HEK293T (cell line): Measurements from ENCODE around the gene SIPA1L3.

Experiments
- CTCF ChIA-PET: fragments of 350-600 bp; formaldehyde crosslinking; extraction: SDS; loops from one replicate; lab custom pipeline; 2021; ENCODE audit warnings: antibody characterized with exemption, inconsistent platforms; lab: Yijun Ruan, JAX
- POLR2A ChIA-PET: fragments of 350-600 bp; formaldehyde crosslinking; extraction: SDS; loops from one replicate; lab custom pipeline; 2020; ENCODE audit warnings: antibody characterized with exemption, inconsistent platforms; lab: Yijun Ruan, JAX
- DNase-seq: peaks from one replicate; pipeline ENCODE4 v3.0.0; 2012; ENCODE audit warnings: mixed read lengths; ENCODE audit errors: extremely low spot score
- ARNT ChIP-seq: fragments of 450-650 bp; IDR thresholded peaks from 2 replicates; pipeline ENCODE4 v1.6.1; 2017; ENCODE audit warnings: mild to moderate bottlenecking
- BHLHE40 ChIP-seq: fragments of 450-650 bp; IDR thresholded peaks from 2 replicates; pipeline ENCODE4 v1.6.1; 2016; ENCODE audit warnings: mild to moderate bottlenecking, moderate library complexity, borderline replicate concordance
- CTBP1 ChIP-seq: fragments of 450-650 bp; IDR thresholded peaks from 2 replicates; pipeline ENCODE4 v1.6.1; 2016; ENCODE audit warnings: borderline replicate concordance
- ELF4 ChIP-seq: fragments of 450-650 bp; IDR thresholded peaks from 2 replicates; pipeline ENCODE4 v1.6.1; 2017; ENCODE audit warnings: antibody characterized with exemption
- FOXA1 ChIP-seq: fragments of 450-650 bp; IDR thresholded peaks from 2 replicates; pipeline ENCODE4 v1.6.1; 2016; ENCODE audit warnings: mild to moderate bottlenecking
- FOXK2 ChIP-seq: fragments of 450-650 bp; IDR thresholded peaks from 2 replicates; pipeline ENCODE4 v1.6.1; 2016; ENCODE audit warnings: mild to moderate bottlenecking
- FOXM1 ChIP-seq: fragments of 450-650 bp; IDR thresholded peaks from 2 replicates; pipeline ENCODE4 v1.6.1; 2017; ENCODE audit warnings: mild to moderate bottlenecking, borderline replicate concordance
- HDGF ChIP-seq: fragments of 450-650 bp; IDR thresholded peaks from 2 replicates; pipeline ENCODE4 v1.6.1; 2017; ENCODE audit warnings: antibody characterized with exemption, borderline replicate concordance
- L3MBTL2 ChIP-seq: fragments of 450-650 bp; conservative IDR thresholded peaks from 2 replicates; pipeline ENCODE4 v1.6.1; 2016; ENCODE audit warnings: mild to moderate bottlenecking
- LEF1 ChIP-seq: fragments of 450-650 bp; IDR thresholded peaks from 2 replicates; pipeline ENCODE4 v1.6.1; 2017; ENCODE audit warnings: mild to moderate bottlenecking, borderline replicate concordance
- NFRKB ChIP-seq: fragments of 450-650 bp; IDR thresholded peaks from 2 replicates; pipeline ENCODE4 v1.6.1; 2016; ENCODE audit warnings: mild to moderate bottlenecking, moderate library complexity
- SP1 ChIP-seq: fragments of 450-650 bp; IDR thresholded peaks from 2 replicates; pipeline ENCODE4 v1.6.1; 2017
- SUZ12 ChIP-seq: fragments of 450-650 bp; IDR thresholded peaks from 2 replicates; pipeline ENCODE4 v1.6.1; 2016; ENCODE audit warnings: mild to moderate bottlenecking
- TARDBP ChIP-seq: fragments of 450-650 bp; IDR thresholded peaks from 2 replicates; pipeline ENCODE4 v1.6.1; 2016
- ZNF384 ChIP-seq: fragments of 450-650 bp; IDR thresholded peaks from 2 replicates; pipeline ENCODE4 v1.6.1; 2016
- TF ChIP-seq, protein P1 (sequence below): fragments of 450-650 bp; IDR thresholded peaks from 2 replicates; pipeline ENCODE4 v1.6.1; 2016

SIPA1L3 gene

DNA sequence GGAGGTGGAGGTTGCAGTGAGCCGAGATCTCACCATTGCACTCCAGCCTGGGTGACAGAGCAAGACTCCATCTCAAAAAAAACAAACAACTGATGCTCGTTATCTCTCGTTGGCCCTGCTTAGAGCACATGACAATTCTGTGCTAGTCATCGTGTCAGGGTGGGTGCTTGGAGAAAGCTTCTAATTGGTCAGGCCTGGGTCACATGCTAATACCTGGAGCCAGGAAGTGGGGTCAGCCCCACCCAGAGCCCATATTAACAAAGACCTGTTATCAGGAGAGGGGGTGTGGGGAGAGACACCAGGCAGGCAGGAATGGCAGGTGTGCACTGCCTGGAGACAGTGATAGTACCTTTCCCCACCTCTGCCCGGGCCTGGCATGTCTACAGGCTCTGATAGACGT lies 232.1 kb downstream of the SIPA1L3 start:
- POLR2A ChIA-PET: no interaction called here
- CTCF ChIA-PET: no interaction called here
- DNase-seq: no peak
- TF ChIP-seq CTBP1 (no peak), ZNF384 (no peak), ELF4 (no peak), FOXM1 (no peak), TARDBP (no peak), SUZ12 (no peak), FOXK2 (no peak), ARNT (no peak), SP1 (no peak), FOXA1 (no peak), NFRKB (no peak), HDGF (no peak), L3MBTL2 (no peak)
- TF ChIP-seq, protein P1, sequence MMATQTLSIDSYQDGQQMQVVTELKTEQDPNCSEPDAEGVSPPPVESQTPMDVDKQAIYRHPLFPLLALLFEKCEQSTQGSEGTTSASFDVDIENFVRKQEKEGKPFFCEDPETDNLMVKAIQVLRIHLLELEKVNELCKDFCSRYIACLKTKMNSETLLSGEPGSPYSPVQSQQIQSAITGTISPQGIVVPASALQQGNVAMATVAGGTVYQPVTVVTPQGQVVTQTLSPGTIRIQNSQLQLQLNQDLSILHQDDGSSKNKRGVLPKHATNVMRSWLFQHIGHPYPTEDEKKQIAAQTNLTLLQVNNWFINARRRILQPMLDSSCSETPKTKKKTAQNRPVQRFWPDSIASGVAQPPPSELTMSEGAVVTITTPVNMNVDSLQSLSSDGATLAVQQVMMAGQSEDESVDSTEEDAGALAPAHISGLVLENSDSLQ: no peak

DNA sequence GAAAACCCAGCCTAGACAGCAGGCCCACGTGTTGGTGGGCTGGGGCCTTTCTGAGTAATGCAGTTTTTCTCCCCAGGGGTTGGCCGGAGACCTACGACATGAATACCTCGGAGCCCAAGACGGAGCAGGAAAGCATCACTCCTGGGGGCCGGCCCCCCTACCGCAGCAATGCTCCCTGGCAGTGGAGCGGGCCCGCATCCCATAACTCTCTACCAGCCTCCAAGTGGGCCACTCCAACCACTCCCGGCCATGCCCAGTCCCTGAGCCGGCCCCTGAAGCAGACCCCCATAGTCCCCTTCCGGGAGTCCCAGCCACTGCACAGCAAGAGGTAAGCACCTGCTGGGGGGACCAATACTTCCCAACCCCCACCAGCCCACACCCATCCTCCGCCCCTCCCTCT lies 234.1 kb downstream of the SIPA1L3 start:
- ChIA-PET POLR2A (interaction anchor here (1.1 kb wide), 1 partner anchor 124 kb away, joined by 3 read pairs; no protein-coding TSS in a partner anchor), CTCF (interaction anchor here (1.5 kb wide), 1 partner anchor 91 kb away, joined by 3 read pairs; no protein-coding TSS in a partner anchor)
- no peak for DNase-seq
- TF ChIP-seq CTBP1: no peak
- no peak for TF ChIP-seq ZNF384
- no peak for TF ChIP-seq TARDBP
- no peak for TF ChIP-seq NFRKB
- TF ChIP-seq ARNT: no peak
- no peak for TF ChIP-seq LEF1
- TF ChIP-seq SP1: no peak
- no peak for TF ChIP-seq SUZ12
- no peak for TF ChIP-seq ELF4
- TF ChIP-seq FOXA1: no peak

DNA sequence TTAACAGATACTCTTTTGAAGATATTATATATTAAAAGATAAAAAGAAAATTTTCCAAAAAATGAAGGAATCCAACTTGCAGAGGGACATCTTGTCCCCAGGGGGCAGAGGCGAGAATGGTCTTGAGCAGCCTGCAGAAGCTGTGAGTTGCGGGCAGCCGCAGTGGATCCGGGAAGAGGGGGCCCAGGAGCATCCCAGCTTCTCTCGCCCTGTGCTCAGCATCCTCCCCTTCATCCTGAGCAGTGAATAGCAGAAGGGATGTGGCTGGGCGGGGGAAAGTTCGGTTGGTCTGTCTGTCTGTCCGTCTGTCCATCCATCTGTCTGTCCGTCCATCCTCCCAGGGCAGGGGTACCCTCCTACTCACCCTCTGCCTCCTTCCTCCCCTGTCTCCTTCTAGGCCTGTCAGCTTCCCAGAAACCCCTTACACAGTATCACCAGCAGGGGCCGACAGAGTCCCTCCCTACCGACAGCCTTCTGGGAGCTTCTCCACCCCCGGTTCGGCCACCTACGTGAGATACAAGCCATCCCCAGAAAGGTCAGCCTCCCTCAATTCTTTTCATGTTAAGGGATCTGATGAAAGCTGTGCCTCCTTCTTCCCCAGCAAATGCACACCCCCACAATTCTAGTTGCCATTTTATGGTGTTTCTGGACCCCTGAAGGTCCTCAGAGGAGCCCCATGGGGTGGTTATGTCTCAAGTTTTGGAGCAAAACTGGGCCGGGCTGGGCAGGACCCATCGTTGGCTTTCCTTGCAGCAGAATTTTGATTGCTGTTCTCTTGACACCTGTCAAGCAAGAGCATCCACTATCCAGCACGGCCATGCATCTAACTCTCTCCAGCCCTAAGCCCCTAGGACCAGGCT lies 235.4 kb downstream of the SIPA1L3 start:
- POLR2A ChIA-PET: no interaction called here

DNA sequence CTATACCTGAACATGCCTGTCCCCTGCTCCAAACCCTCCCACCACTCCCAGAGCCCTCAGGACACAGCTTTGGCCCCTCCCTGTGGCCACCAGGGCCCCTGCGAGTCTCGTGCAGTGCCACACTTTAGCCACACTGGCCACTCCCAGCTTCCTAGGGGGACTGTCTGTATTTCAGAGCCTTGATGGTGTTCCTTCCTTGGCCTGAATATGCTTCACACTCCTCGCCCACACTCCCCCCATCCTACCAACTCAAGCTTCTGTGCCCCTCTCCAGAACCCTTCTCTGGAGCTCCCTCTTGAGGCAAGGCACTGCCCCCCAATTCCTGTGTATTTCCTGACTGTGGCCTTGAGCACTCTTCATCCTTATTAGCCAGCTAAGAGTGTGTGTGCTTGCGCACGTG lies 236.8 kb downstream of the SIPA1L3 start:
- DNase-seq: no peak
- POLR2A ChIA-PET: no interaction called here
- CTCF ChIA-PET: interaction anchor here (2.1 to 2.4 kb wide), 2 partner anchors 9 kb away, joined by 5 to 9 read pairs; no protein-coding TSS in a partner anchor
- no peak for TF ChIP-seq SUZ12
- no peak for TF ChIP-seq HDGF
- no peak for TF ChIP-seq NFRKB
- no peak for TF ChIP-seq LEF1
- TF ChIP-seq, protein P1: no peak
- no peak for TF ChIP-seq L3MBTL2
- no peak for TF ChIP-seq SP1
- TF ChIP-seq ARNT: no peak
- no peak for TF ChIP-seq FOXM1
- no peak for TF ChIP-seq FOXA1
- TF ChIP-seq FOXK2: no peak
- no peak for TF ChIP-seq TARDBP

More for the DNA sequence above, 235.4 kb downstream of the SIPA1L3 start:
- peak; percentile 74 for DNase-seq
- CTCF ChIA-PET: interaction anchor here (0.6 to 2.4 kb wide), 8 partner anchors 10 to 244 kb away, joined by 3 to 9 read pairs (median 3); no protein-coding TSS in a partner anchor
- no peak for TF ChIP-seq FOXM1
- TF ChIP-seq NFRKB: no peak
- no peak for TF ChIP-seq BHLHE40
- no peak for TF ChIP-seq ARNT
- TF ChIP-seq ELF4: no peak
- no peak for TF ChIP-seq LEF1
- TF ChIP-seq HDGF: no peak
- TF ChIP-seq TARDBP: no peak
- no peak for TF ChIP-seq L3MBTL2
- TF ChIP-seq CTBP1: no peak
- TF ChIP-seq SP1: no peak
- no peak for TF ChIP-seq FOXK2
- TF ChIP-seq SUZ12: no peak
- TF ChIP-seq, protein P1: no peak
- TF ChIP-seq FOXA1: no peak
- no peak for TF ChIP-seq ZNF384

DNA sequence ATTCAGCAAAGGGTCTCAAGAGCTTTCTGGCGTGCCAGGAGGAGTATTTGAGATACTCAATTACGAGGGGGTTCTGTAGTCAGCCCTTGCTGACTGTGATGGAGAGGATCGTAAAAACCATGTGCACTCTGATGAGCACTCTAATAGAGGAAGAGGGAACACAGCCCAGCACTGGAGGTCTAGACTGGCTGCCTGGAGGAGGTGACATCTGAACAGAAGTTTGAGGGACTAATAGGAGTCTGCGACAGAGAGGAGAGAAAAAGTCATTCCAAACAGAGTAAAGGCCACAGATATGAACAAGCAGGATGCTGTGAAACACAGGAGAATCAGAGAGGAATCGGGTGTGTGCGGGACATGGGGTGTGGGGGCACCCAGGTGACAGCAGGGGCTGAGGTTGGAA lies 237.7 kb downstream of the SIPA1L3 start:
- TF ChIP-seq NFRKB (no peak), LEF1 (no peak), CTBP1 (no peak), BHLHE40 (no peak), HDGF (no peak), ELF4 (no peak), FOXM1 (no peak), L3MBTL2 (no peak)
- CTCF ChIA-PET: interaction anchor here (2.1 kb wide), 1 partner anchor 9 kb away, joined by 5 read pairs; no protein-coding TSS in a partner anchor
- POLR2A ChIA-PET: no interaction called here
- no peak for DNase-seq

DNA sequence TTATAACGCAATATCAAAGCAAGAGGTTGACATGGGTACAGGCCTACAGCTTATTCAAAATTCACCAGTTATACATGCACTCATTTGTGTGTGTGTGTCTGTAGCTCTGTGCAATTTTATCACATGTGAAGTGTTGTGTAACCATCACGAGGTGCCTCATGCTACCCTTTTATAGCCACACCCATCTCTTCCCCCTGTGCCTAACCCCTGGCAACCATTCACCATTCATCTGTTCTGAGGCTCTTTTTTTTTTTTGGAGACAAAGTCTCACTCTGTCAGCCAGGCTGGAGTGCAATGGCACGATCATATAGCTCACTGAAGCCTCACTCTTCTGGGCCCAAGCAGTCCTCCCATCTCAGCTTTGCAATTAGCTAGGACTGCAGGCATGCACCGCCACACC lies 238.6 kb downstream of the SIPA1L3 start:
- ChIA-PET CTCF (interaction anchor here (2.1 kb wide), 1 partner anchor 10 kb away, joined by 5 read pairs; no protein-coding TSS in a partner anchor), POLR2A (no interaction called here)
- TF ChIP-seq FOXK2 (no peak), FOXM1 (no peak), FOXA1 (no peak), TARDBP (no peak), ELF4 (no peak), ARNT (no peak), LEF1 (no peak), BHLHE40 (no peak), SUZ12 (no peak), SP1 (no peak), NFRKB (no peak), ZNF384 (no peak), L3MBTL2 (no peak), CTBP1 (no peak), HDGF (no peak)
- TF ChIP-seq, protein P1: no peak
- no peak for DNase-seq
